Measurements from ENCODE around the gene MOB2. TPM values are rescaled to one million over a fixed set of nuclear protein-coding genes. Genes with fewer than 3 reads are reported as not detected.
A peak's percentile ranks its signal among the peaks of the same experiment; 100 is the strongest.

The MOB2 gene
- total and polyA plus RNA-seq, 9 donors: 28.5 to 50.1 (median 32.0) TPM

DNA sequence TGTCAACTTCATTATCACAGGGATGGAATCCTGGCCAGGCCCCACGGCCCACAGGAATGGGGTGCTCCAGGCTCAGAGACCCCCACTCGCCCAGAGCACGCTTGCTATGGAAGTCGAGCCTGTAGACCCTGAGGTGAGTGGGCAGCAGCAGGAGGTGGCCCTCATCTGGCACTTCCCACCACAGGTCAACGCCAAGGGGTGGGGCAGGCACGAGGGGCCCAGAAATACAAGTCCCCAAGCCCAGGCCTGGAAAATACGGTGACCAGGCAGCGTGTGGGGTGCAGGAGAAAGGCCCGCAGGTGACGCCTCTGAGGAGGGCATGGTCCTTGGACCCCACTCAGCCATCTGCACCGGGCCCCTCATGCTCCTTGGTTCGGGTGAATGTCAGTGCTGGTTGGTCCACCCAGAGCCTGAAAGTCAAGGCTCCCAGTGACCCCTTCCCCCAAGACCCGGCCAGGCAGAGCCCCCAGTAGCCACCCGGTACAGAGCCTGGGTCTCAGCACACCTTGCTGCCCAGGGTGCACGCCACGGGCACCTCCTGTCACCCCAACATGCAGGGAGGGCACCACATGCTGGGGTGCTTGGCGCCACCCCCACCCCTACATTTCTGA is 2.4 kb downstream of the MOB2 start:
- 88 to 90% (median 90%) methylated on average over 15 to 17 of the region's 17 CpGs for WGBS, 3 donors
- intact Hi-C loops (cut with DNase I): no loop called here
- H3K9me3 ChIP-seq: no peaks in the 10 kb centered on the region
- no peak overlapping the region for H3K4me3 ChIP-seq
- H3K36me3 ChIP-seq: no peaks in the 10 kb centered on the region
- peaks cover 47% of the 10 kb centered on the region for H3K4me1 ChIP-seq (ENCODE audit: insufficient read depth)
- no peak overlapping the region for H3K27ac ChIP-seq
- peak in 3 of 5 donors; percentile 21 to 33 (median 30) for DNase-seq
- TF ChIP-seq, protein P1, sequence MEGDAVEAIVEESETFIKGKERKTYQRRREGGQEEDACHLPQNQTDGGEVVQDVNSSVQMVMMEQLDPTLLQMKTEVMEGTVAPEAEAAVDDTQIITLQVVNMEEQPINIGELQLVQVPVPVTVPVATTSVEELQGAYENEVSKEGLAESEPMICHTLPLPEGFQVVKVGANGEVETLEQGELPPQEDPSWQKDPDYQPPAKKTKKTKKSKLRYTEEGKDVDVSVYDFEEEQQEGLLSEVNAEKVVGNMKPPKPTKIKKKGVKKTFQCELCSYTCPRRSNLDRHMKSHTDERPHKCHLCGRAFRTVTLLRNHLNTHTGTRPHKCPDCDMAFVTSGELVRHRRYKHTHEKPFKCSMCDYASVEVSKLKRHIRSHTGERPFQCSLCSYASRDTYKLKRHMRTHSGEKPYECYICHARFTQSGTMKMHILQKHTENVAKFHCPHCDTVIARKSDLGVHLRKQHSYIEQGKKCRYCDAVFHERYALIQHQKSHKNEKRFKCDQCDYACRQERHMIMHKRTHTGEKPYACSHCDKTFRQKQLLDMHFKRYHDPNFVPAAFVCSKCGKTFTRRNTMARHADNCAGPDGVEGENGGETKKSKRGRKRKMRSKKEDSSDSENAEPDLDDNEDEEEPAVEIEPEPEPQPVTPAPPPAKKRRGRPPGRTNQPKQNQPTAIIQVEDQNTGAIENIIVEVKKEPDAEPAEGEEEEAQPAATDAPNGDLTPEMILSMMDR (IDR thresholded peaks at IDR 0.05): no peak
- TF ChIP-seq EP300 (IDR thresholded peaks at IDR 0.05): no peak
- TF ChIP-seq POLR2A (IDR thresholded peaks at IDR 0.05): no peak
- H3K27me3 ChIP-seq: no peaks in the 10 kb centered on the region

- Histone ChIP-seq H3K4me3 (no peak overlapping the region), H3K27me3 (no peaks in the 10 kb centered on the region), H3K27ac (peak overlapping the region; percentile 14 to 71), H3K9me3 (no peaks in the 10 kb centered on the region), H3K36me3 (no peaks in the 10 kb centered on the region), H3K4me1 (ENCODE audit: insufficient read depth) (peaks cover 45% of the 10 kb centered on the region)
- WGBS, 3 donors: 61 to 69% (median 65%) methylated on average over 6 of the region's 6 CpGs
- intact Hi-C loops (cut with DNase I): no loop called here
- TF ChIP-seq EP300 (IDR thresholded peaks at IDR 0.05) (no peak), POLR2A (IDR thresholded peaks at IDR 0.05) (no peak)
- TF ChIP-seq, protein P1 (IDR thresholded peaks at IDR 0.05): no peak
- DNase-seq: peak in 3 of 5 donors; percentile 12 to 31 (median 20)
Observed at GRCh38 chr11:1483445-1483961, 3.1 kb downstream of the MOB2 start.

DNA sequence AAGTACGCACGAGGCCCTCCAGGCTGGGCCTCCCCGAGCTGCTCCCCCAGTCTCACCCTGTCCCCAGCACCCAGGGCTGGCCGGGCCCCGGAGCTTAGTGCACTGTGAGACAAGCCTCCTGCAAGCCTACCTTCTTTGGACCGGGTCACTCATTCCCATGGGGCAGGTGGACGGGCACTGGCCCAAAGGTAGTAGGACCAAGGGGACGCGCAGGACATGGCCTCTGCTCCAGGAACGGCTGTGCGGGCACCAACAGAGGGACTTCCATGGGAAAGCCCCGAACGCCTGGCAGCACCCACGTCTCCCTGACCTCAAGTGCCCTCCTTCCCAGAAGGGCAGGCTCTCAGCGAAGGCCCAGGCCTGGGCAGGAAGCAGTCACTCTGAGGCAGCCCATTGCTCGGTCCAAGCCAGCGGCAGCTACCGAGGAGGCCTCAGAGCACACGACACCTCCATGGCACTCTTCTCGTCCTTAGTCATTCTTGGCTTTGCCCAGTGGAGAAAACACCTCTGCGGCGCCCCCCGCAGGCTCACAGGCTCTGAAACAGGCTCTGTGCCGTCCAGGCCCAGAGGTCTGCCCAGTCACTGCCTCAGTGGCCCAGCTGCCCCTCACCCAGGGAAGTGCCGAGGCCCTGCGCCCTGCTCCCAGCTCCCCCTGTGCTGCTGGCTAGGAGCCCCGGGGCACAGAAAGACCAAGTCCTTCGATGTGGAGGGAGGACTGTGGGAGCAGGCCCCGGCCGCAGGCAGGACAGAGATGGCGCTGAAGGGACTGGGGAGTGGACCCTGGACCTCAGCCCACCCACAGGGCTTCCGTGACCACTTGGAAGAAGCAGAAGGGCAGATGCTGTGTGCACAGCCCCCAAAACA is 3.8 kb downstream of the MOB2 start:
- TF ChIP-seq, protein P1 (IDR thresholded peaks at IDR 0.05): no peak
- no peak for TF ChIP-seq EP300 (IDR thresholded peaks at IDR 0.05)
- no peak for TF ChIP-seq POLR2A (IDR thresholded peaks at IDR 0.05)
- DNase-seq: peak in 3 of 5 donors; percentile 28 to 43 (median 37)
- 79 to 84% (median 83%) methylated on average over 27 to 32 of the region's 32 CpGs for WGBS, 3 donors
- peaks cover 41% of the 10 kb centered on the region for H3K4me1 ChIP-seq (ENCODE audit: insufficient read depth)
- H3K27me3 ChIP-seq: no peaks in the 10 kb centered on the region
- intact Hi-C loops (cut with DNase I): loop anchor here in 1 of 4 donors (1.0 kb wide), 1 partner anchor 22 kb away; no protein-coding TSS in a partner anchor
- no peak overlapping the region for H3K4me3 ChIP-seq
- H3K27ac ChIP-seq: peak overlapping the region; percentile 14 to 71
- no peaks in the 10 kb centered on the region for H3K36me3 ChIP-seq
- no peaks in the 10 kb centered on the region for H3K9me3 ChIP-seq

- no peaks in the 10 kb centered on the region for H3K36me3 ChIP-seq
- intact Hi-C loops (cut with DNase I): loop anchor here in 1 of 4 donors (1.0 kb wide), 1 partner anchor 21 kb away; no protein-coding TSS in a partner anchor
- no peaks in the 10 kb centered on the region for H3K27me3 ChIP-seq
- no peak overlapping the region for H3K4me3 ChIP-seq
- peak in 3 of 5 donors; percentile 24 to 35 (median 26) for DNase-seq
- 84 to 92% (median 88%) methylated on average over 12 to 16 of the region's 16 CpGs for WGBS, 3 donors
- no peak for TF ChIP-seq POLR2A (IDR thresholded peaks at IDR 0.05)
- no peak for TF ChIP-seq EP300 (IDR thresholded peaks at IDR 0.05)
- TF ChIP-seq, protein P1 (IDR thresholded peaks at IDR 0.05): no peak
- H3K4me1 ChIP-seq (ENCODE audit: insufficient read depth): peaks cover 32% of the 10 kb centered on the region
- no peaks in the 10 kb centered on the region for H3K9me3 ChIP-seq
- H3K27ac ChIP-seq: peak overlapping the region; percentile 6 to 51
Observed at GRCh38 chr11:1481861-1482441, 4.6 kb downstream of the MOB2 start.

All from ovary (tissue), 9 donors.